ENCODE measurements around the gene SELENON. TPM values are rescaled to one million over a fixed set of nuclear protein-coding genes. Genes with fewer than 3 reads are reported as not detected.

SELENON gene
- total RNA-seq, 1 experiment from 2014 or later: 57.2 TPM

DNA sequence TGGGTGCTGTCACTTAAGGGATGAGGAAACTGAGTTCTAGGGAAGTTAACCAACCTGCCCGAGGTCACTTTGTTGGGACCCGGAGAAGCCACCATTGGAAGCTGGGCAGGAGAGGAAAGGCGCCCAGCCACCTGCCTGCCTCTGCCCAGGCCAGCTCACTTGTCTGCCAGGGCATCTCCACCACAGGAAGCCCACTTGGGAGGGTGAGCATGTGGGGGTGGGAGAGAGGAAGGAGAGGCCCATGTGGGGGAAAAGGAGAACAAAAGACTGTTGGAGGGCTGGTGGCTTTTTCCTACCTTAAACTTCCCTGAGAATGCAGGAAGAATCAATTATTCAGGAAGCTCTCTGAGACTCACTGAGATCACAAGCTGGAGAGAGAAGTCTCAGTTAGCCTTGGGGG lies 43.8 kb upstream of the SELENON start:
- no peak overlapping the region for H3K4me3 ChIP-seq (ENCODE audit: low read depth in 2 of 2, low read length in 2 of 2)
- no peaks in the 10 kb centered on the region for H3K36me3 ChIP-seq (ENCODE audit: control insufficient read depth, insufficient read depth, low read length)
- H3K9me3 ChIP-seq (ENCODE audit: control insufficient read depth, insufficient read depth, low read depth, low read length): no peaks in the 10 kb centered on the region
- ChIA-PET POLR2A (no interaction called here), CTCF (no interaction called here)
- H3K4me1 ChIP-seq (ENCODE audit: control insufficient read depth, insufficient read depth, low read length): no peaks in the 10 kb centered on the region
- ATAC-seq (no peak), DNase-seq (ENCODE audit: low read depth, low spot score) (no peak)
- H3K27me3 ChIP-seq (ENCODE audit: control insufficient read depth, insufficient read depth, low read length): peaks cover 4% of the 10 kb centered on the region; the same call in 1 of the 2 replicates
- in situ Hi-C loops (cut with HindIII; ENCODE audit: low pct_unique_long_range_greater_than_20kb, low sequenced_read_pairs) (no loop called here), intact Hi-C loops (cut with micrococcal nuclease; ENCODE audit: unreplicated experiment) (no loop called here)
- H3K27ac ChIP-seq (ENCODE audit: low read length): no peak overlapping the region
- no peak for TF ChIP-seq POLR2AphosphoS5 (IDR thresholded peaks at IDR 0.05; ENCODE audit: low read depth, low read length)
- TF ChIP-seq, protein P1, sequence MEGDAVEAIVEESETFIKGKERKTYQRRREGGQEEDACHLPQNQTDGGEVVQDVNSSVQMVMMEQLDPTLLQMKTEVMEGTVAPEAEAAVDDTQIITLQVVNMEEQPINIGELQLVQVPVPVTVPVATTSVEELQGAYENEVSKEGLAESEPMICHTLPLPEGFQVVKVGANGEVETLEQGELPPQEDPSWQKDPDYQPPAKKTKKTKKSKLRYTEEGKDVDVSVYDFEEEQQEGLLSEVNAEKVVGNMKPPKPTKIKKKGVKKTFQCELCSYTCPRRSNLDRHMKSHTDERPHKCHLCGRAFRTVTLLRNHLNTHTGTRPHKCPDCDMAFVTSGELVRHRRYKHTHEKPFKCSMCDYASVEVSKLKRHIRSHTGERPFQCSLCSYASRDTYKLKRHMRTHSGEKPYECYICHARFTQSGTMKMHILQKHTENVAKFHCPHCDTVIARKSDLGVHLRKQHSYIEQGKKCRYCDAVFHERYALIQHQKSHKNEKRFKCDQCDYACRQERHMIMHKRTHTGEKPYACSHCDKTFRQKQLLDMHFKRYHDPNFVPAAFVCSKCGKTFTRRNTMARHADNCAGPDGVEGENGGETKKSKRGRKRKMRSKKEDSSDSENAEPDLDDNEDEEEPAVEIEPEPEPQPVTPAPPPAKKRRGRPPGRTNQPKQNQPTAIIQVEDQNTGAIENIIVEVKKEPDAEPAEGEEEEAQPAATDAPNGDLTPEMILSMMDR (IDR thresholded peaks at IDR 0.05): no peak
- no peak for TF ChIP-seq TCF7L2 (IDR thresholded peaks at IDR 0.05; ENCODE audit: low read depth, low read length)
- no peak for TF ChIP-seq SIN3A (IDR thresholded peaks at IDR 0.05; ENCODE audit: borderline replicate concordance, insufficient read depth, low read depth, low read length)
- TF ChIP-seq, protein P2, sequence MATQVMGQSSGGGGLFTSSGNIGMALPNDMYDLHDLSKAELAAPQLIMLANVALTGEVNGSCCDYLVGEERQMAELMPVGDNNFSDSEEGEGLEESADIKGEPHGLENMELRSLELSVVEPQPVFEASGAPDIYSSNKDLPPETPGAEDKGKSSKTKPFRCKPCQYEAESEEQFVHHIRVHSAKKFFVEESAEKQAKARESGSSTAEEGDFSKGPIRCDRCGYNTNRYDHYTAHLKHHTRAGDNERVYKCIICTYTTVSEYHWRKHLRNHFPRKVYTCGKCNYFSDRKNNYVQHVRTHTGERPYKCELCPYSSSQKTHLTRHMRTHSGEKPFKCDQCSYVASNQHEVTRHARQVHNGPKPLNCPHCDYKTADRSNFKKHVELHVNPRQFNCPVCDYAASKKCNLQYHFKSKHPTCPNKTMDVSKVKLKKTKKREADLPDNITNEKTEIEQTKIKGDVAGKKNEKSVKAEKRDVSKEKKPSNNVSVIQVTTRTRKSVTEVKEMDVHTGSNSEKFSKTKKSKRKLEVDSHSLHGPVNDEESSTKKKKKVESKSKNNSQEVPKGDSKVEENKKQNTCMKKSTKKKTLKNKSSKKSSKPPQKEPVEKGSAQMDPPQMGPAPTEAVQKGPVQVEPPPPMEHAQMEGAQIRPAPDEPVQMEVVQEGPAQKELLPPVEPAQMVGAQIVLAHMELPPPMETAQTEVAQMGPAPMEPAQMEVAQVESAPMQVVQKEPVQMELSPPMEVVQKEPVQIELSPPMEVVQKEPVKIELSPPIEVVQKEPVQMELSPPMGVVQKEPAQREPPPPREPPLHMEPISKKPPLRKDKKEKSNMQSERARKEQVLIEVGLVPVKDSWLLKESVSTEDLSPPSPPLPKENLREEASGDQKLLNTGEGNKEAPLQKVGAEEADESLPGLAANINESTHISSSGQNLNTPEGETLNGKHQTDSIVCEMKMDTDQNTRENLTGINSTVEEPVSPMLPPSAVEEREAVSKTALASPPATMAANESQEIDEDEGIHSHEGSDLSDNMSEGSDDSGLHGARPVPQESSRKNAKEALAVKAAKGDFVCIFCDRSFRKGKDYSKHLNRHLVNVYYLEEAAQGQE (IDR thresholded peaks at IDR 0.05; ENCODE audit: insufficient read depth in 1 of 2, low read depth in 2 of 2, low read length in 1 of 2): no peak
- no TSS peak for BruUV-seq (replicated peaks)

DNA sequence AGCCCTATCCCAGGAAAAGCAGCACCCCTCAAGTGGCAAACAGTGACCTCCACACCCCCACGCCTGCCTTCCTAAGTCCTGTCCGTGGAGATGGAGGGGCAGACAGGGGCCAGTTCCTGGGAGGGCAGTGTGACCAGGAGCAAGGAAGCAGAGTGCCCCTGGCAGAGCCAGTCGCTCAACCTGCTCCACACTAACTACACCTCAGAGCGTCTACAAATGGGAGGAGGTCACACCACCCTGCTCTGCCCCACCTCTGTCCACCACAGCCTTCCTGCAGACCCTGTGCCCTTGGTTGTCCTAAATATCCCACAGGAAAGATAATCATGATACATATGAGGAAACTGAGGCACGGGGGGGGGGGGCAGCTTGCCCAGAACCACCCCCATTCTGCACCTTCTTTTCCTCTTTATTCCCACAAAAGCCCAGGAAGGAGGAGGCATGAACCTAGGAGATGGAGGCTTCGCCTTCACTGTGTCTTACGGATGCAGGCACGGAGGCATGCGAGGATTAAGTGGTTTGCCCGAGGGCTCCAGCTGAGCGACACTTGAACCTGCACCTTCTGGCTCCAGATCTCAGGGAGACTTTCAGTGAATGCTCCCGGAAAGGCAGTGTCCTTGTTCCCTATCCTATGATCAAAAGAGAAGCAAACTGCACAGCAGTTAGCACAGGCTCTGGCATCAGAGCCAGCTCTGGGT lies 42.7 kb upstream of the SELENON start:
- DNase-seq (ENCODE audit: low read depth, low spot score) (no peak), ATAC-seq (no peak)
- in situ Hi-C loops (cut with HindIII; ENCODE audit: low pct_unique_long_range_greater_than_20kb, low sequenced_read_pairs) (no loop called here), intact Hi-C loops (cut with micrococcal nuclease; ENCODE audit: unreplicated experiment) (no loop called here)
- ChIA-PET POLR2A (no interaction called here), CTCF (no interaction called here)
- peaks cover 4% of the 10 kb centered on the region; the same call in 1 of the 2 replicates for H3K27me3 ChIP-seq (ENCODE audit: control insufficient read depth, insufficient read depth, low read length)
- no peaks in the 10 kb centered on the region for H3K36me3 ChIP-seq (ENCODE audit: control insufficient read depth, insufficient read depth, low read length)
- no peak overlapping the region for H3K27ac ChIP-seq (ENCODE audit: low read length)
- H3K4me3 ChIP-seq (ENCODE audit: low read depth in 2 of 2, low read length in 2 of 2): no peak overlapping the region
- TF ChIP-seq, protein P1 (IDR thresholded peaks at IDR 0.05): no peak
- TF ChIP-seq, protein P2 (IDR thresholded peaks at IDR 0.05; ENCODE audit: insufficient read depth in 1 of 2, low read depth in 2 of 2, low read length in 1 of 2): no peak
- no peak for TF ChIP-seq POLR2AphosphoS5 (IDR thresholded peaks at IDR 0.05; ENCODE audit: low read depth, low read length)
- TF ChIP-seq SIN3A (IDR thresholded peaks at IDR 0.05; ENCODE audit: borderline replicate concordance, insufficient read depth, low read depth, low read length): no peak
- no peak for TF ChIP-seq TCF7L2 (IDR thresholded peaks at IDR 0.05; ENCODE audit: low read depth, low read length)
- no peaks in the 10 kb centered on the region for H3K9me3 ChIP-seq (ENCODE audit: control insufficient read depth, insufficient read depth, low read depth, low read length)
- BruUV-seq (replicated peaks): no TSS peak
- no peaks in the 10 kb centered on the region for H3K4me1 ChIP-seq (ENCODE audit: control insufficient read depth, insufficient read depth, low read length)
